Breast epithelium (tissue), 4 donors: Measurements from ENCODE around the gene MAP6. TPM values are rescaled to one million over a fixed set of nuclear protein-coding genes. Genes with fewer than 3 reads are reported as not detected.
A peak's percentile ranks its signal among the peaks of the same experiment; 100 is the strongest.

ENCODE experiments used
- DNase-seq, 2 donors: peaks; one replicate each; pipeline ENCODE4 v3.0.0-alpha.2; 2019; ENCODE audit warnings: low spot score in 2 of 2
- H3K27ac ChIP-seq, 2 donors: fragments of 200-600 bp; sonication (generic) in 1 of 2; one replicate each; pipeline ENCODE4 v1.5.1; 2016 to 2019; ENCODE audit warnings: mild to moderate bottlenecking in 1 of 2
- H3K27me3 ChIP-seq, 2 donors: fragments of 200-600 bp; sonication (generic) in 1 of 2; one replicate each; pipeline versions ENCODE4 v1.5.1 to v1.6.0; 2017 to 2019; ENCODE audit warnings: control low read depth in 1 of 2, mild to moderate bottlenecking in 1 of 2
- H3K36me3 ChIP-seq: fragments of 200-600 bp; one replicate; pipeline ENCODE4 v1.5.1; 2019
- H3K4me1 ChIP-seq, 2 donors: fragments of 200-600 bp; sonication (generic); one replicate each; pipeline ENCODE4 v1.5.1; 2016 to 2019; ENCODE audit warnings: control low read depth in 1 of 2
- H3K4me3 ChIP-seq, 3 donors: fragments of 200-600 bp; sonication (generic); 1 replicate in 2 of 3; 2 replicates in 1 of 3; pipeline ENCODE4 v1.5.1; 2016 to 2019; ENCODE audit warnings: mild to moderate bottlenecking in 3 of 3, moderate library complexity in 2 of 3
- H3K9me3 ChIP-seq, 2 donors: fragments of 200-600 bp; sonication (generic) in 1 of 2; one replicate each; pipeline ENCODE4 v1.5.1; 2016 to 2019; ENCODE audit warnings: control low read depth in 1 of 2
- POLR2A ChIP-seq: fragments of 450-650 bp; IDR thresholded peaks from one replicate; pipeline ENCODE4 v1.6.1; 2016; ENCODE audit warnings: antibody characterized with exemption, mild to moderate bottlenecking, moderate library complexity
- POLR2AphosphoS5 ChIP-seq, 3 donors: sonication (generic); formaldehyde crosslinking; IDR thresholded peaks; one replicate each; pipeline ENCODE4 v1.6.1; 2017; ENCODE audit warnings: antibody characterized with exemption in 3 of 3
- intact Hi-C: fragments of 100-400 bp; cut with DNase I; formaldehyde crosslinking; loops from one replicate; pipeline ENCODE4 v1.15.1; 2023; ENCODE audit warnings: low total_unique reads
- total RNA-seq, 3 donors: library from RNA; depleted of rRNA; stranded (reverse); fragments of >200 nt; gene quantifications; one replicate each; pipeline ENCODE4 v1.1.0, GENCODE V29; 2016
- TF ChIP-seq, protein P1 (sequence below), 3 donors: fragments of 450-650 bp; IDR thresholded peaks; one replicate each; pipeline ENCODE4 v1.5.1; 2016 to 2017; ENCODE audit warnings: antibody characterized with exemption in 3 of 3, mild to moderate bottlenecking in 3 of 3, moderate library complexity in 3 of 3

MAP6 gene
- total RNA-seq, 3 donors from 2014 or later = 1.6 to 5.0 (median 2.6) TPM

DNA sequence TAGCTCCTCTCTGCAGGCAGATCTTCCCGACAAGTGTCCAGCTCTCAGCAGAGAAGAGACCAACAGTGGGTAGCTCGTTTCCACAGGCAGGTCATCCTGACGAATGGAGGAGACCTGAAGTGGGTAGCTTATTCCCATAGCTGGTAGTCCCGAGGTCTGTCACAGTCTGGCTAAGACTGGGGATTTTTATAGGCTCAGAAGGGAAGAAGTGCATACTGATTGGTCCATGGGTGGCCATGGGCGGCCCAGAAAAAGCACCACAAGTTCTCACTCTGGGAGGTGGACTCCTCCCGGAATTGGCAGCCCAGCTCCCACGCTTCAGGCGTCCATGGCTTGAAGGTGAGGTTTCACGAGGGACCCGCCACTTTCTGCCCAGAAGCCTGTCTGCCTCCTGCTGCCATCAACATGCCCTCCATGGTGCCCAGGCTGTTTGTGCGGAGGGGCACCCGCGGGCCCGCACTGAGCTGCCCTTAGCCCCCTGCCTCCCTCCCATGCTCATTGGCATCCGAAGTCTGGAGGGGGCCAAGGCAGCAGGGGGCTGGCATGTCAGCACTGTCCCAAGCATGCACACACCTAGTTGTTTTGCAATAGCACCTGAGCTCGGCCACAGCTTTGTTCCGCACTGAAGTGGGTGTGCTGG, 9.9 kb upstream of the MAP6 start:
- Histone ChIP-seq H3K4me3 (no peak overlapping the region), H3K9me3 (peaks cover 0 to 5% of the 10 kb centered on the region in 2 donors), H3K4me1 (no peaks in the 10 kb centered on the region), H3K27me3 (peaks cover 0 to 20% of the 10 kb centered on the region in 2 donors), H3K36me3 (no peaks in the 10 kb centered on the region), H3K27ac (no peak overlapping the region)
- TF ChIP-seq POLR2A (no peak), POLR2AphosphoS5 (IDR thresholded peaks at IDR 0.05) (no peak)
- TF ChIP-seq, protein P1, sequence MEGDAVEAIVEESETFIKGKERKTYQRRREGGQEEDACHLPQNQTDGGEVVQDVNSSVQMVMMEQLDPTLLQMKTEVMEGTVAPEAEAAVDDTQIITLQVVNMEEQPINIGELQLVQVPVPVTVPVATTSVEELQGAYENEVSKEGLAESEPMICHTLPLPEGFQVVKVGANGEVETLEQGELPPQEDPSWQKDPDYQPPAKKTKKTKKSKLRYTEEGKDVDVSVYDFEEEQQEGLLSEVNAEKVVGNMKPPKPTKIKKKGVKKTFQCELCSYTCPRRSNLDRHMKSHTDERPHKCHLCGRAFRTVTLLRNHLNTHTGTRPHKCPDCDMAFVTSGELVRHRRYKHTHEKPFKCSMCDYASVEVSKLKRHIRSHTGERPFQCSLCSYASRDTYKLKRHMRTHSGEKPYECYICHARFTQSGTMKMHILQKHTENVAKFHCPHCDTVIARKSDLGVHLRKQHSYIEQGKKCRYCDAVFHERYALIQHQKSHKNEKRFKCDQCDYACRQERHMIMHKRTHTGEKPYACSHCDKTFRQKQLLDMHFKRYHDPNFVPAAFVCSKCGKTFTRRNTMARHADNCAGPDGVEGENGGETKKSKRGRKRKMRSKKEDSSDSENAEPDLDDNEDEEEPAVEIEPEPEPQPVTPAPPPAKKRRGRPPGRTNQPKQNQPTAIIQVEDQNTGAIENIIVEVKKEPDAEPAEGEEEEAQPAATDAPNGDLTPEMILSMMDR (IDR thresholded peaks at IDR 0.05) = no peak
- intact Hi-C loops = no loop called here
- DNase-seq = no peak

DNA sequence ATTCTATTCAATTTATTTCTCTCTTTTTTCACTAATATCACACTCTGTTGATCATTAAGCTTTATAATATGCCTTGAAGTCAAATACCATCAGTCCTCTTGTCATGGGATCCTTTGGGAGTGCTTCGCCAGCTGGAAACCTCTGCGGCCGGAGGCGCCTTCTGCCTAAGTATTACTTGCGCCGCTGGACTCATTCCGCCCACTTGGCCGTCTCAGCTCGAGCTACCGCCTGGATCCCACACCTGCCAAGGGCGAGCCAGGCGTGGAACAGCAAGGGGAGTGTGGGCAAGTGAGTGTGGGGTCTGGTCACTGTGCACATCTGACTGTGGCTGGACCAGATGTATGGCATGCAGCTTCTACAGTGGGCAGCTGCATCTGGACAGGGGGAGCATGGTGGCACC, 9.1 kb upstream of the MAP6 start:
- TF ChIP-seq, protein P1 (IDR thresholded peaks at IDR 0.05) = no peak
- TF ChIP-seq POLR2A = no peak
- no peak for TF ChIP-seq POLR2AphosphoS5 (IDR thresholded peaks at IDR 0.05)
- no peak overlapping the region for H3K4me3 ChIP-seq
- H3K27me3 ChIP-seq = peaks cover 0 to 20% of the 10 kb centered on the region in 2 donors
- H3K27ac ChIP-seq = no peak overlapping the region
- H3K4me1 ChIP-seq = no peaks in the 10 kb centered on the region
- H3K36me3 ChIP-seq = no peaks in the 10 kb centered on the region
- intact Hi-C loops = no loop called here
- H3K9me3 ChIP-seq = peaks cover 0 to 7% of the 10 kb centered on the region in 2 donors
- DNase-seq = no peak

DNA sequence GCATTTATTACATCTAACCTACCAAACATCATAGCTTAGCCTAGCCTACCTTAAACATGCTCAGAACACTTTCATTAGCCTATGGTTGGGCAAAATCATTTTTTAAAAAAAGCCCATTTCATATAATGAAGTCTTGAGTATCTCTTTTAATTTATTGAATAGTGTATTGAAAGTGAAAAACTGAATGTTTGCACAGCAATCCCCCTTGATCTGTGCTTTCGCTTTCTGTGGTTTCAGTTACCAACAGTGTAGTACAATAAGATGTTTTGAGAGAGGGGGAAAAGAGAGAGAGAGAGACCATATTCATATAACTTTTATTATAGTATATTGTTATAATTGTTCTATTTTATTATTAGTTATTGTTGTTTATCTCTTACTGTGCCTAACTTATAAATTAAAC, 8.4 kb upstream of the MAP6 start:
- H3K4me1 ChIP-seq = no peaks in the 10 kb centered on the region
- H3K9me3 ChIP-seq = peaks cover 0 to 7% of the 10 kb centered on the region in 2 donors
- no peak overlapping the region for H3K27ac ChIP-seq
- no peak for DNase-seq
- intact Hi-C loops = no loop called here
- peaks cover 0 to 20% of the 10 kb centered on the region in 2 donors for H3K27me3 ChIP-seq
- H3K4me3 ChIP-seq = no peak overlapping the region
- H3K36me3 ChIP-seq = no peaks in the 10 kb centered on the region
- TF ChIP-seq, protein P1 (IDR thresholded peaks at IDR 0.05) = no peak
- TF ChIP-seq POLR2AphosphoS5 (IDR thresholded peaks at IDR 0.05) = no peak
- TF ChIP-seq POLR2A = no peak

DNA sequence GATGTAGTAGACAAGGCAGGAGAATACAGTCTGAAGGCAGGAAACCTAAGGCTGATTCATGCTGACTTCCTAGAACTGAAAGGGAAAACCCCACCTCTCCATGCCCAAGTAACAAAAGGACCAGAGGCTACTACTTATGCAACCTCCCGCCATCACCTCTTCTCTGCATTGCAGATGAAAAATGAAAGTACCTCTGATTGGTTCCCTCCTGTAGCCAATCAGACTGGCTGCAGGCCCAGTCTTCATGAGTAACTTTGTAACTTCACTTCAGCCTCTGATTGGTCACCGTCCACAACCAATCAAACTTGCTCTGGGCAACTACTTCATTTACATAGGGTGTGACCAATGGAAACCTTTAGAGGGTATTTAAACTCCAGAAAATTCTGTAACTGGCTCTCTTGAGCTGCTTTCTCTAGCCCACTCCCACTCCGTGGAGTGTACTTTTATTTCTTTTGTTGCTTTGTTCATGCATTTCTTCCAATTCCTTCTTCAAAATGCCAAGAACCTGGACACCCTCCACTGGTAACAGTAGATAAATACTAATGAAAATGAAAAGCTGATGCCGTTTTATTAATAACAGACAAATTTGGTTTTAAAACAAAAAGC, 5.2 kb upstream of the MAP6 start:
- Histone ChIP-seq H3K27ac (no peak overlapping the region), H3K4me1 (no peaks in the 10 kb centered on the region), H3K4me3 (no peak overlapping the region), H3K27me3 (peaks cover 0 to 18% of the 10 kb centered on the region in 2 donors), H3K9me3 (peaks cover 0 to 7% of the 10 kb centered on the region in 2 donors), H3K36me3 (no peaks in the 10 kb centered on the region)
- DNase-seq = no peak
- TF ChIP-seq, protein P1 (IDR thresholded peaks at IDR 0.05) = no peak
- TF ChIP-seq POLR2AphosphoS5 (IDR thresholded peaks at IDR 0.05) (no peak), POLR2A (no peak)
- intact Hi-C loops = no loop called here

DNA sequence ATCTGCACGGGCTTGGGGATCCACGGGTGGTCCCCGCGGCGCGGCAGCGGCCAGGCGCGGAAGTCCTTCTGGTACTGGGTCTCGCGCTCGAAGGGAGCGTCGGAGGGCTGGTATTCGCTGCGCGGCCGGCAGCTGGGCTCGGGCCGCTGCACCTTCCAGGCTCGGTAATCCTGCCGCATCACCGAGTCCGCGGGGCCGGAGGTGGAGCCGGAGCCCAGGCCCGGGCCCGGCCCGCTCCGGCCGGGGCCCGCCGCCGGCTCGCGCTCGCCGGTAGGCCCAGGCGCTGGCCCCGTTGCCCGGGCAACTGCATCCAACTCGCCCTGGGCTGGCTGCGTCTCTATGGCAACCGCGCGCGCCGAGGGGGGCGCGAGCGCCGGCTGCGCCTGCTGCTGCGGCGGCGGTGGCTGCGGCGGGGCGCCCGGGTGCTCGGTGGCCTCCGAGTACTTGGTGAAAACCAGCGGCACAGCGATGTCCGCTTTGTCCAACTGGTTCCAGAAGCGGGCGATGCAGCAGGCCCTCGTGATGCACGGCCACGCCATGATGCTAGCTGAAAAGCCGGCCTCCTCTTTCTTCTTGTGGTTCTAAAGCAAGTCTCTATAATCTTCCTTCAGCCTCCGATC, 897 bp downstream of the MAP6 start:
- H3K27me3 ChIP-seq = peaks cover 0 to 13% of the 10 kb centered on the region in 2 donors
- H3K36me3 ChIP-seq = no peaks in the 10 kb centered on the region
- H3K9me3 ChIP-seq = no peaks in the 10 kb centered on the region
- H3K4me1 ChIP-seq = peaks cover 4 to 7% of the 10 kb centered on the region in 2 donors
- intact Hi-C loops = loop anchor here (1.0 kb wide), 1 partner anchor 44 kb away; no protein-coding TSS in a partner anchor
- peak overlapping the region; percentile 44 to 71 (median 60) for H3K4me3 ChIP-seq
- TF ChIP-seq, protein P1 (IDR thresholded peaks at IDR 0.05) = no peak
- TF ChIP-seq POLR2A (no peak), POLR2AphosphoS5 (IDR thresholded peaks at IDR 0.05) (no peak)
- H3K27ac ChIP-seq = no peak overlapping the region
- DNase-seq = no peak
